ENCODE results near the gene SBK1.

DNA sequence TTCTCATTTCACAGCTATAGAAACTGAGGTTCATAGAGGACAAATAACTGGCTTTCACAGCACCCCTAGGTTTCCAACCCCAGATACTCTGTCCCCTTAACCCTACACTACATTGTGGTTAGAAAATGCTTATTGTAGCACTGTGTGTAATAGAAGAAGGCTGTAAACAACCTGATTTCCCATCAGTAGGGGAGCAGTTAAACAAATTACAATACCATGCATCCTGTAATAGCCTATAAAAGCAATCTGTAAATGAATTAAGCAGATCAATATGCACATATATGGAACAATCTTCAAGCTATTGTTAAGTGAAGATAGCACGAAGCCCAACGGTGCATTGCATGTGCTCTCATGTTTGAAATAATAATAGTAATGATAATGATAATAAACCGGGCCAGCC, 41.3 kb upstream of the SBK1 start:
- TF ChIP-seq POLR2AphosphoS5 (IDR thresholded peaks at IDR 0.05; ENCODE audit: low read depth, low read length) (no peak), TAF1 (IDR thresholded peaks at IDR 0.05; ENCODE audit: borderline replicate concordance, insufficient read depth, low read length) (no peak), SIN3A (IDR thresholded peaks at IDR 0.05; ENCODE audit: borderline replicate concordance, insufficient read depth, low read length) (no peak), FOXP2 (optimal IDR thresholded peaks at IDR 0.05; ENCODE audit: borderline replicate concordance, extremely low read depth, extremely low read length, insufficient read depth) (no peak)

All from PFSK-1 (cell line).